Measurements from ENCODE around the gene UPK1A.
"Not testable (repeated sequence)": the region's sequence is repeated elsewhere in the genome, so short reads cannot be mapped to it uniquely, and the experiment has no call there.

Gene UPK1A

DNA sequence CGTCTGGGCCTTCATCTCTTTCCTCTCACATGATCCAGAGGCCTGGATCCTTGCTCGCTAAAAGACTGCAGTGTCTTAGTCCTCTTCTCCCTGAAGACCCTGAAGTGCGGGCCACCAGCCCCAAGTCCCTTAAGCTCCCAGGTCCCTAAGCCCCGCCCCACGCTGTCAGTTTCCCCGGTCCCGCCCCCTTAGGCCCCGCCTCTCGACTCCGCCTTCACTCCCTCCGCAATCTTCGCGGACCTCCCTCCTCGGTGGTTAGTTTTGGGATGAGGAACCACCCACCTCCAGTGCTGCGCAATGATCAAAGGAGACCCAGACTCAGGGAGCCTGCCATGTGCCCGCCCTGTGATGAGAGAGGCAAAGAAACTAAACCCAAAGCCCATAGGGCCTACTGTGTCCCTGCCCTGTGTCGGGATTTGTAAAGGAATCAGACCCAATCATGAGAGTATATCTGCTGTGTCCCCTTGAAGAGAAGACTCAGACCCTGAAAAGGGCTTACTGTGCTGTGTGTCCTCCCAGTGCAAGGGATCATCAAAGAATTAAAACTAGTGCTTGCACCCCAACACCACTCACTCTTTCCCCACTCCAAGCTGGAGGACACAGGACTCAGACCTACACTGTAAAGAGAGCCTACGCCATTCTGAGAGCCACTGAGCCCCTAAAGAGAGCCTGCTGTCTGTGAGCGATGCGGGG lies 21.2 kb upstream of the UPK1A start:
- DNase-seq, result peak; percentile 13

DNA sequence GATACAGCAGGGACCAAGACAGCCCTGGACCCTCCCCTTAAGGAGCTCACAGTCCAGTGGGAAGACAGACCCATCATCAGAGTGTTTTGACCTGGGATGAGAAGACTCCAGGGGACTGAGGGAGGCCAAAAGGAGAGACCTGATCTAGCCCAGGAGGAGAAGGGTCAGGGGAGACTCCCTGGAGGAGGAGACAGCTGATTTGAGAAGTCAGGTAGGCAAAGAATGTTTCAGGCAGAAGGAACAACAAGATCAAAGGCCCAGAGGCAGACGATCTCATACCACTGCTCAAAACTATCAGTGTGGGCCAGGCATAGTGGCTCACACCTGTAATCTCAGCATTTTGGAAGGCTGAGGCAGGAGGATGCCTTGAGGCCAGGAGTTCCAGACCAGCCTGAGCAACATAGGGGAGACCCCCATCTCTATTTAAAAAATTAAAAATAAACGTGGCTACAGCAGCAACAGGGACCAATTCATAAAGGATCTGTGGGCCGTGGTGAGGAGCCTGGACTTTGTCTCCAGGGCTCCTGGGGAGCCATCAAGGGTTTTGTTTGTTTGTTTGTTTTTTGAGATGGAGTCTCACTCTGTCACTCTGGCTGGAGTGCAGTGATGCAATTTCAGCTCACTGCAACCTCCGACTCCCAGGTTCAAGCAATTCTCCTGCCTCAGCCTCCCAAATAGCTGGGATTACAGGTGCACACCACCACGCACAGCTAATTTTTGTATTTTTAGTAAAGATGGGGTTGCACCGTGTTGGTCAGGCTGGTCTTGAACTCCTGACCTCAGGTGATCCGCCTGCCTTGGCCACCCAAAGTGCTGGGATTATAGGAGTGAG lies 20.4 kb upstream of the UPK1A start:
- DNase-seq, result no peak

DNA sequence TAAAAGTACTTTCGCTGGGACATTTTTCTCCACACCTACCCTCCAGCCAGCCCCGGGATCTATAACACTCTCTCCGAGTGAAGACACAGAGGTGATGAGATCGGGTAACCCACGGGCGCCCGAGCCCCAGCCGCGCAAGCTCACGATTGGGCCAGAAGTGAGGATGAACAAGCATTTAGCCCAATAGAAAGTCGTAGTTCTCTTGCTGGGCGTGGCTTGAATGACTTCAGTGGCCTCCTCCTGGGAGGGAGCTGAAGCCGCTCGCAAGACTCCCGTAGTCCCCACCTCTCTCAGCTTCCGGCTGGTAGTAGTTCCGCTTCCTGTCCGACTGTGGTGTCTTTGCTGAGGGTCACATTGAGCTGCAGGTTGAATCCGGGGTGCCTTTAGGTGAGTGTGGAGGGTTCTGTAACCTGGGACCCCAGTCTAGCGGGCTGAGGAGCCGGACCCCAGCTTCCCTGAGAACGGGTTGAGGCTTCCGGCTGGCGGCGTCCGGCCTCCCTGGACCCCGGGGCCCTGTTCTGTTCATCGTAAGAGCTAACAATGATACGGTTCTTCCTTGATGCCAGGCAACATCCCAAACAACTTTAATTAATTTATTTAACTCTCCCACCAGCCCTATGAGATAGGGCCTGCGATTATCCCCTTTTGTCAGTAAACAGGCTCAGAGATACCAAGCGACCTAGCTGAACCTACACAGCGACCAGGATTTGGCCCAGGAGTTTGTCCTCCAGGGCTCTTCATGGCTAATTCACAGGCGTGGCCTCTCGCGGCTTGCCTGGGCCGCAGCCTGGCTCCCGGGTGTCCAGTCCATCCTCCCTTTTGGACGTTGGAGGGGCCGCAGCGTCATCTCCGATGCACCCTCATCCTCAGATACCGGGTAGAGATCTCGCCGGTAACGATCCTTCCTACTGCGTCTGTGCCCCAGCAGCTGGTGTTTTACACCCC lies 18.0 kb upstream of the UPK1A start, which contains the start of gene COX6B1:
COX6B1 (plus strand) TSS at position 307 of the 945 bp plus-strand sequence. CDS start 2,921 bp downstream, outside the sequence.
- peak; percentile 96 for DNase-seq

DNA sequence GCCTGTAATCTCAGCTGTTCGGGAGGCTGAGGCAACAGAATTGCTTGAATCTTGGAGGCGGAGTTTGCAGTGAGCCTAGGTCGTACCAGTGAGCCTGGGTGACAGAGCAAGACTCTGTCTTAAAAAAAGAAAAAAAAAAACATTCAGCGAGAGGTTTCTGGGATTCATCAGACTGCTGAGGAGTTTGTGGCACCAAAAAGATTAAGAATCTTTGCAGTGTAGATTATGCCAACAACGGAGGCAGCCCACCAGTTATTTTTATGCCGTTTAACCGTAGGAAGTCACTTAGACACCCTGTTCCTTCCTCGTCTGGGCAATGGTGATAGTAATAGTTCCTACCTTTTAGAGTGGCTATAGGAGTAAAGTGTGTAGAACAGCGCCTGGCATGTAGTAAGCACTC lies 15.7 kb upstream of the UPK1A start:
- DNase-seq, result no peak

DNA sequence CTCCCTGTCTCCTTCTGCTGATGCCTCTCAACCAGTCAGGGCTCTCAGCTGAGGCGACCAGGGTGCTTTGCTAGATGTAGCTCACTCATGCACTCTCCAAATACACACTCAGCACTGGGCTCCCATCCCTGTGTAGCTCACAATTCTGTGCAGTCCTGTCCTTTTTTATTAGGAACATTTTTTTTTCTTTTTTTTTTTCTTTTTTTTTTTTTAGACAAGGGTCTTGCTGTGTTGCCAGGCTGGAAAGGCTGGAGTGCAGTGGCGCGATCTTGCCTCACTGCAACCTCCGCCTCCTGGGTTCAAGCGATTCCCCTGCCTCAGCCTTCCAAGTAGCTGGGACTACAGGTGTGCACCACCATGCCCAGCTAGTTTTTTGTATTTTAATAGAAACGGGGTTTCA lies 11.5 kb upstream of the UPK1A start:
- not testable (repeated sequence) for DNase-seq

DNA sequence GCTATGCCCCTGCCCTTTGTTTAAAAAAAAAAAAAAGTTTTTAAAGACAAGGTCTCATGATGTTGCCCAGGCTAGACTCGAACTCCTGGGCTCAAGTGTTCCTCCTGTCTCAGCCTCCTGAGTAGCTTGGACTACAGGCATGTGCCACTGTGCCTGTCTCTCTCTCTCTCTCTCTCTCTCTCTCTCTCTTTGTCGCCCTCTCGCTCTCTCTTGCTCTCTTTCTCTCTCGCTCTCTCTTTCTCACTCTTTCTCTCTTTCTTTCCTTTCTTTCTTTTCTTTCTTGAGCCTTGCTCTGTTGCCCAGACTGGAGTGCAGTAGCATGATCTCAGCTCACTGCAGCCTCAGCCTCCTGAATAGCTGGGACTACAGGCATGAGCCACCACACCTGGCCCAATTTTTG lies 10.7 kb upstream of the UPK1A start:
- no peak for DNase-seq

DNA sequence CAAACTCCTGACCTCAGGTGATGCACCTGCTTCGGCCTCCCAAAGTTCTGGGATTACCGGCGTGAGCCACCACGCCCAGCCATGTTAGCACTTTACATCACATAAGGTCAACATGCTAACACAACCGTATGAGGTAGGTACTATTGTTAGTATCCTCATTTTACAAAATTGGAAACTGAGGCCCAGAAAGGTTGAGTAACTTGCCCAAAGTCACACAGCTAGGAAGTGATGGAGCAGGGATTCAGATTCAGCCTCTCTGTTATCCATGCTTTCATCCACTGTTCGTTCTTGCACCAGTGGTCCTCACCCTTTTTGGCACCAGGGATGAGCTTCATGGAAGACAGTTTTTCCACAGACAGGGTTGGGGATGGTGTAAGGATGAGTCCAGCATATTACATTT lies 9.6 kb upstream of the UPK1A start:
- DNase-seq, result no peak

DNA sequence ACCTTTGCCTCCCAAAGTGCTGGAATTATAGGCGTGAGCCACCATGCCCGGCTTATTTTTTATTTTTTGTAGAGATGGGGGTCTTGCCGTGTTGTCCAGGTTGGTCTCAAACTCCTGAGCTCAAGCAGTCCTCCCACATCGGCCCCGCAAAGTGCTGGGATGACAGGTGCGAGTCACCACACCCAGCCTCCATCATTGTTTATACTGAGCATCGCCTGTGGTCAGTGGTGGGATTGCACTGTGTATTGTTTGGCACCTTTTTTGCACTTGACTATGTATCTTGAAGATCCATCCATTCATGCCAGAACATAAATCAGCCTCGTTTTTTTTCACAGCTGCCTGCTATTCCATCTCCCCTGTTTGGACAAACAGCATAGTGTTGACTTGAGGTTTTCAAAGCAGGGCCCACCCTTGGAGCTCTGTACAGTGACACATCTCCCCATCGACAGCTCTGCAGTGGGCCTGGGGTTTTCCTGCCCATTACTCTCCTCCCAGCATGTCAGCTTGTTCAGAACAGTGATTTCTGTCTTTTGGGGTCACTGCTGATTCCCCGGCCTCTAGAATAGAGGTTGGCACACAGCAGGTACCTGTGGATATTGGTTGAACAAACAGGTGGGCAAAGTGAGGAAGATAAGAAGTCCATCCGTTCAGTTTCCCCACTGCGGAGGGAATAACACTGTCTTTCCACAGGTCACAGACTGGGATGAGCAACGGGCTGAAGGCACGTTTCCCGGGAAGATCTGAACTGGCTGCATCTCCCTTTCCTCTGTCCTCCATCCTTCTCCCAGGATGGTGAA lies 8.2 kb upstream of the UPK1A start:
- no peak for DNase-seq

DNA sequence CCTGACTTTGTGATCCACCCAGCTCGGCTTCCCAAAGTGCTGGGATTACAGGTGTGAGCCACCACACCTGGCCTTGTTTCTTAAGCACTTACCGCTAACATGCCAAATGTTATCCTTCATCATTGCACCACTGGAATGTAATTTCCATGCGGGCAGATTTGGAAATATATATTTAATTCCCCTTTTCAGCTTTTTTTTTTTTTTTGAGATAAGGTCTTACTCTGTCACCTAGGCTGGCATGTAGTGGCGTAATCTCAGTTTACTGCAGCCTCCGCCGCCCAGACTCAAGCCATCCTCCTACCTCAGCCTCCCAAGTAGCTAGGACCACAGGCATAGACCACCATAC lies 4.3 kb upstream of the UPK1A start:
- no peak for DNase-seq

DNA sequence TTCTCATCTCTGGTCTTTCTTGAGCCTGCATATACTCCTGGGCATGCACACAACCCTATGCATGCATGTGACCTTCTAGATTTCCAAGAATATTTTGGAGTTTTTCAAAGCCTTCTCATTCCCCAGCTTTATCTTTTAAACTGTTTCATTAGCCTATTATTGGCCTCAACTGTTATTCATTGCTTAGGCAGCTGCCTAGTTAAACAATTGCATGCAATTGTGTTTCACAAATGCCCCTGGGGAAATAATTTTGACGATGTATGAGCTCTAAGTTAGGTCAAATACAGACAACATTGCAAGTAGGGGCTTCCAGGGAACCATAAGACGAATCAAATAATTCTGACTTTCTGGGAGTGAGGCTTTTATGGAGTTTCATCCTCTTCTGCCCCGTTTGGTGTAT lies 2.3 kb upstream of the UPK1A start:
- DNase-seq, result no peak

DNA sequence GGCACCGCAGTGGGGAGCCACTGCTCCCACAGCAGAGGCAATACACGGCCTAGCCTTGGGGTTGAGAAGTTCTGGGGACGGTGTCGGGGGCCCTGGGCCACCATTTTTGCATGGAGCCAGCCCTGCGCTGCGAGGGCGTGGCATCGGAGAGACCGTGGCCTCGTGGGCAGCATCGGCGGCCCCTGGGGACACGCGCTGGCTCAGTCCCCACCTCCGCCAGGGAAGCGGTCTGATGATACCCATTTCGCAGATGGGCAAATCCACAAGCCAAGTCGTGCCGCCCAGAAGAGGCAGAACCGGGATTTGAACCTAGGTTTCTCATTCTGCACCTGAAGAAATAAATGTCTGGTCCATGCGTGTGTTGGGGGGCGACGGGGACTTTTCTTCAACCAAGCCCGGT lies 1.2 kb upstream of the UPK1A start:
- DNase-seq, result no peak

DNA sequence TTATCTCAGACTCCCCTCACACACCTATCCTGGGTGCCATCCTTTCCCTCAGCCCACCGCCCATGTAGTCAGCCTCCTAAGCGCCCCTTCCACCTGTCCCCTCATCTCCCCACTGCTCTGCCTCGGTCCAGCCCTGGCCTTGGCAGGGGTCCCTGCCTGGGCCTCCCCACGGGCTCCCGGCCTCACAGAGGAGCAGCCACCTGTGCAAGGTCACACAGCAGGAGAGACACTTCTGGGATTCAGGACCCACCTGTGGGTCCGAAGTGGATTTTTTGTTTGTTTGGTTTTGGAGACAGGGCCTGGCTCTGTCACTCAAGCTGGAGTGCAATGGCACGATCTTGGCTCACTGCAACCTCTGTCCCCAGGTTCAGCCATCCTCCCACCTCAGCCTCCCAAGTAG lies 713 bp upstream of the UPK1A start:
- DNase-seq, result no peak

DNA sequence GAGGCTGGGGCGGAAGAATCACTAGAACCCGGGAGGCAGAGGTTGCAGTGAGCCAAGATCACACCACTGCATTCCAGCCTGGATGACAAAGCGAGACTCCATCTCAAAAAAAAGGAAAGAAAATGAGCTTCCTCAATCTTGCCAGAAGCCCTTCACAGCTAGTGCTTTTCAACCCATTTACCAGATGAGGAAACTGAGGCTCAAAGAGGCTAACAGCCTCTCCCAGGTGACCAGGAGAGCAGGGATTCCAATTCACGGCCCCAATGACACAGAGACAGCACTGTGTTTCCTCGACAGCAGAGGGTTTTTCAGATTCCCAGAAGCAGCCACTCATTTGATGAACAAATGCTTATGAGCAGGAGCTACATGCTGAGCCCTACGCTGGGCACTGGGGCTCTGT lies 3.2 kb downstream of the UPK1A start:
- no peak for DNase-seq

DNA sequence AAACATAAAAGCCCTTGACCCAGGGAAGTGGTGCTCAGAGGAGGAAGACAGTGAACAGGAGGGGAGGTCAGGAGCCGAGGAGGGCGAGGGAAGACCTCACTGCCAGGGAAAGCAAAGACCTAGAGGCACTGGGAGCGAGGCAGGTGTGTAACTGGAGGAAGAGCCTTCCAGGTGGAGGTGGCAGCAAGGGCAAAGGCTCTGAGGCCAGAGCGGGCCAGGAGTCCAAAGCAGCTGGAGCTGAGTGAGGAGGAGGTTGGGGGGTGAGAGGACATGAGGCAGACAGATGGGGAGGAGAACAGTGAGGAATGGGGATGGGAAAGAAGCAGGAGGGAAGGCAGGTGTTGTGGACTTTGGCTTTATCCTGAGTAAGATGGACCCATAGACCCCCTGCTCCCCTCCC lies 3.7 kb downstream of the UPK1A start:
- no peak for DNase-seq

DNA sequence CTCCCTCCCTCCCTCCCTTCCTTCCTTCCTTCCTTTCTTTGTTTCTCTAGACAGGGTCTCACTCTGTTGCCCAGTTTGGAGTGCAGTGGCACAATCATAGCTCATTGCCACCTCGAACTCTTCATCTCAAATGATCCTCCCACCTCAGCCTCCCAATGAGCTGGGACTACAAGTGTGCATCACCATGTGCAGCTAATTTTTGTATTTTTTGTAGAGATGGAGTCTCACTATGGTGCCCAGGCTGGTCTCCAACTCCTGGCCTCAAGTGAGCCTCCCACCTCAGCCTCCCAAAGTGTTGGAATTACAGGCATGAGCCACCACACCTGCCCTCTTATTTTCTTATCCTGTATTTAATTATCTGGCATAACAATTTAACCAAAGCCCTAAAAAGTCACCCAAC lies 4.4 kb downstream of the UPK1A start:
- DNase-seq, result no peak

DNA sequence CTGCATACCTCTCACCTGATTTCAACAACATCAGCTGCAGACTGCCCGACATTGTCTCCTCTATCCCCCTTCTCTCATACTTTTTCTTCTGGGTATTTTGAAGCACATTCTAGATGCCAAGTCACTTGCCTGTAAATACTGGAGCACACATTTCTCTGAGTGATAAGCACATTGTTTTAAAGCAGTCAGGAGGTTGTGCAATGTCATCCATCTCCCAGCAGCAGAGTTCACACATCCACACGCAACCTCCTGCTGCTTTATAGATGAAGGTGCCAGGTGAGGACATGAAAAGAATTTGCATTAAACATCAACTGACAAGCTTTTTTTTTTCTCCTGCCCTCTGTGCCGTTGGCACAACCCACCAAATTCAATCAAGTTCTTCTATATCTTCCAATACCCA lies 5.5 kb downstream of the UPK1A start:
- no peak for DNase-seq

DNA sequence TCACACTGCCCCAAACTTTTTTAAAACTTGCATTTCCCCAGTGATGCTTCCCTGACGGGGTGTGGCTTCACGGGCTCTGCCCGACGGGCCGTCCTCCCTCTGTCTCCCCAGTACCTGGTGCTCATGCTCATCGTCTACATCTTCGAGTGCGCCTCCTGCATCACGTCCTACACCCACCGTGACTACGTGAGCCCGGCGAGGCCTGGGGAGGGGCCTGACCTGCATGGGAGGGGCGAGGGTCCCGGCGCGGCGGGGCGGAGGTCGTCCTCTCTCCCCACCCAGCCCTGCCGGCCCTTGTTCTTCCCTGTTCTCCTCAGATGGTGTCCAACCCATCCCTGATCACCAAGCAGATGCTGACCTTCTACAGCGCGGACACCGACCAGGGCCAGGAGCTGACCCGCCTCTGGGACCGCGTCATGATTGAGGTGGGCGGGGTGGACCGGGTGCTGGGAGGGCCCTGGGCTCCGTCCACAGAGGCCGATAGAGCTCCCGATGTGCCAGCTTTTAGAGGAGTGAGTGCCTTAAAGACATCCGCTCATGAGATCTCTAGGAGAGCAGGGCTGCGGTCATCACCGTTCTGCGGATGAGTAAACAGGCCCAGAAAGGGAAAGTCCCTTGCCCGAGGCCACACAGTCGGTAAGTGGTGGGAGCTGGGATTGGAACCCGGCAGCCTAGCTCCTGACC lies 6.9 kb downstream of the UPK1A start:
- DNase-seq, result no peak

DNA sequence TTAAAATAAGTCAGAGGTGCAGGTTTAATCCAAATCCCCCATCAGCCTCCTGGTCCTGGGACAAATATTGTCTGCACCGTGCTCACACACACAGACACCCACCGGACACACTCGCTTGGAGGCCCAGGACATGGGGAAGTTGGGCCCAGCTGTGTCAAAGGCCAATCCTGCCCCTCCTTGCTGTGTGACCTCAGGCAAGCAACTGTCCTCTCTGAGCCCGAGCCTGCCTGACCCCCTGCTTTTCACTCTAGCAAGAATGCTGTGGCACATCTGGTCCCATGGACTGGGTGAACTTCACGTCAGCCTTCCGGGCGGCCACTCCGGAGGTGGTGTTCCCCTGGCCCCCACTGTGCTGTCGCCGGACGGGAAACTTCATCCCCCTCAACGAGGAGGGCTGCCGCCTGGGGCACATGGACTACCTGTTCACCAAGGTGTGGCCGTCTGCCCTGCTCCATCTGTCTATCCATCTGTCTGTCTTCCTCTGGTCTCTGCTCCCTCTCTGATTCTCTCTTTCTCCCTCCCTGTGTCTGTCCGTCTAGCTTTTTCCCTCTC lies 9.3 kb downstream of the UPK1A start:
- no peak for DNase-seq

DNA sequence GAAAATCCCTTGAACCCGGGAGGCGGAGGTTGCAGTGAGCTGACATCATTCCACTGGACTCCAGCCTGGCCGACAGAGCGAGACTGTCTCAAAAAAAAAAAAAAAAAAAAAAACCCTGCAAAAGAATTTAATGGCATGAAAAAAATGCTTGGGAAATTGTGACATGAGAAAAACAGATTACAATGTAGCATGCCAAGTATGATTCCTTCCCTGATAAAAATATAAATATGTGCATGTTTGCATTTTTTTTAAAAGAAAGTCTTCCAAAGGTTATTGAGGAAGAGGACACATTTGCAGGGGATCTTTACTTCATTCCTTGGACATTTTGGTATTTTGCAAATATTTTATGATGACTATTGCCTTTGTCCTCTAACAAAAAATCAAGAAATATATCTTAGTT lies 23.5 kb downstream of the UPK1A start:
- no peak for DNase-seq

DNA sequence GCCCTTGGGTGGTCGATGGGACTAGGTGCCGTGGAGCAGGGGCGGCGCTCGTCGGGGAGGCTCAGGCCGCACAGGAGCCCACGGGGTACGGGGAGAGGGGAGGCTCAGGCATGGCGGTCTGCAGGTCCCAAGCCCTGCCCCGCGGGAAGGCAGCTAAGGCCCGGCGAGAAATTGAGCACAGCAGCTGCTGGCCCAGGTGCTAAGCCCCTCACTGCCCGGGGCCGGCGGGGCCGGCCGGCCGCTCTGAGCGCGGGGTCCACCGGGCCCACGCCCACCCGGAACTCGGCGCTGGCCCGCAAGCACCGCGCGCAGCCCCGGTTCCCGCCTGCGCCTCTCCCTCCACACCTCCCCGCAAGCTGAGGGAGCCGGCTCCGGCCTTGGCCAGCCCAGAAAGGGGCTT lies 24.8 kb downstream of the UPK1A start:
- not testable (repeated sequence) for DNase-seq

DNA sequence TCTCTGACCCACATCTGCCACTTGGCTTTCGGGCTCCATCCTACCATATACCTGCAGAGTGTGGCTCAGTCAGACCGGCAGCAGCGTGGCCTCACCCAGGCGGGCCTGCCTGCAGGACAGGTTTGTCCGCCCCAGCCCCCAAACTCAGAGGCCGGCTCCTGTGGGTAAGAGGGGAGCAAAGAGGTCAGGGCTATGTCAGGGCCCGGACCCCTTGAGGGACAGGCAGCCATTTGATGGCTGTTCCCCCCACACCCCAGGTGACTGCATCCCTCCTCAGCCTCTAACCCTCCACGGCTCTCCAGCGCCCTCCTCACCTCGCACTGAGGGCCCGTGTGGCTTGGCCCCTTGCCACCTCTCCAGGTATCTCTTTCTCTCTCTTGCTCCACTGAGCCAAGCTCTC lies 25.7 kb downstream of the UPK1A start:
- DNase-seq, result no peak

DNA sequence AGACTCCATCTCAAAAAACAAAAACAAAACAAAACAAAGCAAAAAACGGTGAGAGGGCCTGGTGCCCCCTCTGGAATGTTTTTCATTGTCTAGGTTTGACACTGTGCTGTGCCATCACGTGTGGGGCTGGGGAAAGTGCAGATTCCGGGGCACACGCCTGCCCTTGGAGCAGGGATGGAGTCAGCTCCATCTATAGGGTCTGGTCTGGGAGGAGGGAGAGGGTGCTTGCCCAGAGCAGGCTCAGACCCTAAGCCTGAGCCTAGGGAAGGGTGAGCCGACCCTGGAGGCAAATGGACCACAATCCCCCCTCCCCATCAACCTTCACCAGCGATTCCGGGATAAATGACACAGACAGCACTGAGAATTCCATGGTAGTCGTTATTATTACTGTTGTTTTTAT lies 27.1 kb downstream of the UPK1A start:
- DNase-seq, result no peak

Data from NCI-H1436 treated with DMSO at 0.1 percent for 48 hours (cell line).